BJ (cell line): ENCODE results near the gene RILPL2. TPM values are rescaled to one million over a fixed set of nuclear protein-coding genes. Genes with fewer than 3 reads are reported as not detected.
A peak's percentile ranks its signal among the peaks of the same experiment; 100 is the strongest.
"Not testable (repeated sequence)": the region's sequence is repeated elsewhere in the genome, so short reads cannot be mapped to it uniquely, and the experiment has no call there.

Experiments
- CTCF ChIA-PET: fragments of 350-600 bp; formaldehyde crosslinking; extraction: SDS; loops from one replicate; lab custom pipeline; 2021; ENCODE audit warnings: antibody characterized with exemption, inconsistent platforms; lab: Yijun Ruan, JAX
- POLR2A ChIA-PET: fragments of 300-600 bp; sonication (Branson Sonifier 250); formaldehyde crosslinking; extraction: SDS; loops from one replicate; lab custom pipeline; 2021; ENCODE audit warnings: antibody characterized with exemption; lab: Charles Lee
- DNase-seq: peaks from one replicate; pipeline ENCODE4 v3.0.0-alpha.2; 2011; ENCODE audit warnings: low read depth
- H3K27me3 ChIP-seq: 2 replicates; pipeline ENCODE4 v1.6.0; 2011; ENCODE audit warnings: low read length; ENCODE audit not compliant: control insufficient read depth, insufficient read depth
- H3K36me3 ChIP-seq: 2 replicates; pipeline ENCODE4 v1.5.1; 2011; ENCODE audit warnings: low read length; ENCODE audit not compliant: control insufficient read depth, insufficient read depth
- H3K4me3 ChIP-seq: 2 replicates; pipeline ENCODE4 v1.5.1; 2011; ENCODE audit warnings: low read depth, mild to moderate bottlenecking, control low read depth, low read length
- CTCF ChIP-seq: IDR thresholded peaks from 2 replicates; pipeline ENCODE4 v1.5.1; 2011; ENCODE audit warnings: low read depth, mild to moderate bottlenecking, control low read depth, inconsistent platforms, low read length, moderate library complexity; ENCODE audit not compliant: insufficient read depth
- polyA plus RNA-seq: library from polyadenylated mRNA; depleted of rRNA; stranded (reverse); fragments of >200 nt; gene quantifications from 2 replicates; pipeline ENCODE4 v1.2.3, GENCODE V29; 2011

The RILPL2 gene
- polyA plus RNA-seq, 1 experiment = 6.8 TPM

GRCh38 chr12:123442774-123443173, 6.3 kb upstream of the RILPL2 start:
- no peak for DNase-seq
- ChIA-PET POLR2A (no interaction called here), CTCF (no interaction called here)
- Histone ChIP-seq H3K4me3 (no peak overlapping the region), H3K36me3 (no peaks in the 10 kb centered on the region), H3K27me3 (no peaks in the 10 kb centered on the region)
- TF ChIP-seq CTCF = no peak

- Histone ChIP-seq H3K4me3 (no peak overlapping the region), H3K27me3 (no peaks in the 10 kb centered on the region), H3K36me3 (no peaks in the 10 kb centered on the region)
- DNase-seq = no peak
- ChIA-PET POLR2A (no interaction called here), CTCF (no interaction called here)
- TF ChIP-seq CTCF = no peak
These were observed 5.2 kb upstream of the RILPL2 start for GRCh38 chr12:123441523-123442164.

- CTCF ChIA-PET = interaction anchor here (0.6 to 1.1 kb wide), 2 partner anchors 13 to 148 kb away, joined by 3 read pairs; no protein-coding TSS in a partner anchor
- Histone ChIP-seq H3K27me3 (no peaks in the 10 kb centered on the region), H3K4me3 (peak overlapping the region; percentile 59), H3K36me3 (no peaks in the 10 kb centered on the region; the same call in 1 of the 2 replicates)
- TF ChIP-seq CTCF = no peak
- DNase-seq = no peak
- POLR2A ChIA-PET = interaction anchor here (0.6 kb wide), 1 partner anchor 543 kb away, joined by 6 read pairs; no protein-coding TSS in a partner anchor
These were observed 858 bp downstream of the RILPL2 start for GRCh38 chr12:123435636-123436016.

GRCh38 chr12:123433615-123434014, 2.9 kb downstream of the RILPL2 start:
- Histone ChIP-seq H3K27me3 (no peaks in the 10 kb centered on the region), H3K4me3 (no peak overlapping the region), H3K36me3 (peaks cover 4% of the 10 kb centered on the region)
- POLR2A ChIA-PET = no interaction called here
- no peak for DNase-seq
- TF ChIP-seq CTCF = no peak
- CTCF ChIA-PET = interaction anchor here (0.6 to 0.8 kb wide), 3 partner anchors 13 to 110 kb away, joined by 3 read pairs; partner anchors contain the start of gene RILPL1

- CTCF ChIA-PET = interaction anchor here (0.7 to 0.8 kb wide), 2 partner anchors 13 to 150 kb away, joined by 3 to 4 read pairs; no protein-coding TSS in a partner anchor
- H3K27me3 ChIP-seq, H3K36me3 ChIP-seq, DNase-seq, POLR2A ChIA-PET, H3K4me3 ChIP-seq: not testable (repeated sequence)
These were observed 4.3 kb downstream of the RILPL2 start for GRCh38 chr12:123431951-123432817.

- H3K4me3 ChIP-seq, POLR2A ChIA-PET, H3K27me3 ChIP-seq, DNase-seq, CTCF ChIA-PET, H3K36me3 ChIP-seq: not testable (repeated sequence)
These were observed 7.4 kb downstream of the RILPL2 start for GRCh38 chr12:123429101-123429500.
